ENCODE data around the gene IQGAP2. TPM values are rescaled to one million over a fixed set of nuclear protein-coding genes. Genes with fewer than 3 reads are reported as not detected.

Gene IQGAP2
- total and polyA plus RNA-seq, 2 donors (not counting 1 experiment from before 2014, with no cell fraction given), result 8.1 to 15.0 TPM

DNA sequence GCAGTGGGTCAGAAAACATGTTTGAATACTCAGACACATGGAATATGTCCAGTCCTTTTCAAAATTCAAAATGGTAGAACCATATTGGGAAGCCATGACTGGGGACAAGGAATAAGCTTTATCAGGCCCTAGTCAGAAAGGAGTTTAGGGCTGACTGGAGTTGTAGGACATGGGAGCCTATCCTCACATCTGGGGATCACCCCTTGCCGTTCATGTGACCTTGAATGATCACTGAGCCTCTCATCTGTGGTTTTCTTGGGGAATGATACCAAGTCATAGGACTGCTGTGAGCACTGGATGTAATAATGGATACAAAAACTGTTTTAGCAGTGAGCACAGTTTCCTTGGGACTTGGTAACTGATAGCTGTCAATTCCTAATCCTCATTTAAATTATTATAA is 84.7 kb downstream of the IQGAP2 start:
- intact Hi-C loops (cut with micrococcal nuclease), result no loop called here
- H3K4me2 ChIP-seq (replicated peaks; ENCODE audit: low read depth, low read length, poor library complexity, severe bottlenecking), result no peak overlapping the region
- H2AFZ ChIP-seq (ENCODE audit: insufficient read depth, low read depth, low read length, poor library complexity, severe bottlenecking), result no peak overlapping the region
- no peak overlapping the region for H3K4me3 Mint-ChIP-seq
- no peaks in the 10 kb centered on the region for H3K27me3 ChIP-seq (replicated peaks in 1 of 4; ENCODE audit: control extremely low read depth in 1 of 4, control insufficient read depth in 3 of 4, insufficient read depth in 4 of 4, low read length in 3 of 4)
- no peaks in the 10 kb centered on the region for H3K36me3 ChIP-seq (replicated peaks in 1 of 2; ENCODE audit: control extremely low read depth in 1 of 2, control insufficient read depth in 1 of 2, extremely low read depth in 1 of 2, insufficient read depth in 2 of 2, low read length in 1 of 2)
- no peaks in the 10 kb centered on the region for H3K9me3 Mint-ChIP-seq (ENCODE audit: insufficient read depth)
- DNase-seq, result no peak
- no peaks in the 10 kb centered on the region for H4K20me1 ChIP-seq (ENCODE audit: control insufficient read depth, insufficient read depth, low read length, poor library complexity, severe bottlenecking)
- no peak overlapping the region for H3K4me3 ChIP-seq (ENCODE audit: control extremely low read depth in 1 of 5, extremely low read depth in 1 of 5, insufficient read depth in 1 of 5, low read depth in 2 of 5, low read length in 4 of 5)
- ATAC-seq (ENCODE audit: low read depth), result no peak
- H3K9ac ChIP-seq (ENCODE audit: low read length), result no peak overlapping the region
- peaks cover 2% of the 10 kb centered on the region for H3K4me1 Mint-ChIP-seq
- no peaks in the 10 kb centered on the region for H3K9me3 ChIP-seq (ENCODE audit: control extremely low read depth in 1 of 3, control insufficient read depth in 2 of 3, insufficient read depth in 1 of 3, low read length in 2 of 3)
- 63% methylated on average over 1 of the region's 1 CpG for WGBS (ENCODE audit: insufficient coverage)
- no peak overlapping the region for H3K27ac Mint-ChIP-seq
- H3K79me2 ChIP-seq (ENCODE audit: control insufficient read depth, insufficient read depth, low read length), result peaks cover 7% of the 10 kb centered on the region
- H3K4me1 ChIP-seq (ENCODE audit: control insufficient read depth in 2 of 2, insufficient read depth in 2 of 2, low read length in 2 of 2), result no peaks in the 10 kb centered on the region
- H3K27me3 Mint-ChIP-seq, result no peaks in the 10 kb centered on the region
- TF ChIP-seq EZH2 (IDR thresholded peaks at IDR 0.05; ENCODE audit: borderline replicate concordance, insufficient read depth, low read depth, low read length, poor library complexity, severe bottlenecking) (no peak), CTCF (IDR thresholded peaks at IDR 0.05) (no peak)
- no peak overlapping the region for H3K27ac ChIP-seq (ENCODE audit: low read length in 2 of 2)
- ChIA-PET CTCF (no interaction called here), POLR2A (no interaction called here)

- DNase-seq (no peak), ATAC-seq (ENCODE audit: low read depth) (no peak)
- Histone ChIP-seq H3K4me3 (ENCODE audit: control extremely low read depth in 1 of 5, extremely low read depth in 1 of 5, insufficient read depth in 1 of 5, low read depth in 2 of 5, low read length in 4 of 5) (no peak overlapping the region), H3K79me2 (ENCODE audit: control insufficient read depth, insufficient read depth, low read length) (peaks cover 11% of the 10 kb centered on the region), H3K9me3 (ENCODE audit: control extremely low read depth in 1 of 3, control insufficient read depth in 2 of 3, insufficient read depth in 1 of 3, low read length in 2 of 3) (no peaks in the 10 kb centered on the region), H3K27ac (ENCODE audit: low read length in 2 of 2) (no peak overlapping the region), H3K4me1 (ENCODE audit: control insufficient read depth in 2 of 2, insufficient read depth in 2 of 2, low read length in 2 of 2) (no peaks in the 10 kb centered on the region), H3K9ac (ENCODE audit: low read length) (no peak overlapping the region), H4K20me1 (ENCODE audit: control insufficient read depth, insufficient read depth, low read length, poor library complexity, severe bottlenecking) (no peaks in the 10 kb centered on the region), H3K36me3 (replicated peaks in 1 of 2; ENCODE audit: control extremely low read depth in 1 of 2, control insufficient read depth in 1 of 2, extremely low read depth in 1 of 2, insufficient read depth in 2 of 2, low read length in 1 of 2) (no peaks in the 10 kb centered on the region), H3K27me3 (replicated peaks in 1 of 4; ENCODE audit: control extremely low read depth in 1 of 4, control insufficient read depth in 3 of 4, insufficient read depth in 4 of 4, low read length in 3 of 4) (no peaks in the 10 kb centered on the region), H3K4me2 (replicated peaks; ENCODE audit: low read depth, low read length, poor library complexity, severe bottlenecking) (no peak overlapping the region), H2AFZ (ENCODE audit: insufficient read depth, low read depth, low read length, poor library complexity, severe bottlenecking) (no peak overlapping the region)
- TF ChIP-seq EZH2 (IDR thresholded peaks at IDR 0.05; ENCODE audit: borderline replicate concordance, insufficient read depth, low read depth, low read length, poor library complexity, severe bottlenecking) (no peak), CTCF (IDR thresholded peaks at IDR 0.05) (no peak)
- H3K27ac Mint-ChIP-seq, result no peak overlapping the region
- H3K27me3 Mint-ChIP-seq, result no peaks in the 10 kb centered on the region
- CTCF ChIA-PET, result no interaction called here
- intact Hi-C loops (cut with micrococcal nuclease), result no loop called here
- WGBS (ENCODE audit: insufficient coverage), result 92% methylated on average over 4 of the region's 6 CpGs
- peaks cover 2% of the 10 kb centered on the region for H3K4me1 Mint-ChIP-seq
- POLR2A ChIA-PET, result no interaction called here
- H3K4me3 Mint-ChIP-seq, result no peak overlapping the region
- no peaks in the 10 kb centered on the region for H3K9me3 Mint-ChIP-seq (ENCODE audit: insufficient read depth)
Measured at GRCh38 chr5:76488969-76489368, 85.9 kb downstream of the IQGAP2 start.
